ENCODE measurements around the gene SLC22A23.

The SLC22A23 gene

DNA sequence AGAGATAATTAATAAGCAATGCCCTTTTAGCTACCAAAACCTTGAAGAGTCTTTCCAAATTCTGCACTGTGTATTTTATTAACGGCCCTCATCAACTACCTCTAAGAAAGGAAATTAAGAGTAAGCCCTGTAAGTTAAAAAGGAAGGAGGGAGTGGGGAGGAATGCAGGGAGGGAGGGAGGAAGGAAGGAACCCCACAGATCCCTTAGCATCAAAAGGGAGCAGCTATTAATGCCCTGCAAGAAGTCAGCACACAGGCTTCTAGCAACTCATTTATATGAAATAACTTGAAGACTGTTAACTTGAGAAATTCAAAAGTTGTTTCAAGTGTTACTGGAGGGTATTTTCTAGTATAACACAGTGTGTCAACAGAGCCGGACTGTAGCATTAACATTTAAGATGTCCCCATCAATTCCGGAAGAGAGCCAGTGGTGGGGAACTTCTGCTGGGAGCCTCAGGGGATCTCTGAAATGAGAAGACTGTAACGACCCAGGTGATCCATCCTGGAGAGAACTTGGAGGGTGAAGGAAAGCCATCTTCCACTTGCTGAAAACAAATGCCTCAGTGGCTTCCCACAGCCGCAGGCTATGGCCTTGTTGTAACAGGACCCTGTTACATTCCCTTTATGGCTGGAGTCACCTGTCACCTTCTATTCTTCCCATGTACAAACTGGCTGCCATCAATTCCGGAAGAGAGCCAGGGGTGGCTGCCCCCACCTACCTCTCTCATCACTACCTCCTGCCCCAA is 33.2 kb downstream of the SLC22A23 start:
- in situ Hi-C loops (cut with MboI; ENCODE audit: low sequenced_read_pairs) = no loop called here

GRCh38 chr6:3422435-3423070 is 34.3 kb downstream of the SLC22A23 start:
- in situ Hi-C loops (cut with MboI; ENCODE audit: low sequenced_read_pairs) = no loop called here

DNA sequence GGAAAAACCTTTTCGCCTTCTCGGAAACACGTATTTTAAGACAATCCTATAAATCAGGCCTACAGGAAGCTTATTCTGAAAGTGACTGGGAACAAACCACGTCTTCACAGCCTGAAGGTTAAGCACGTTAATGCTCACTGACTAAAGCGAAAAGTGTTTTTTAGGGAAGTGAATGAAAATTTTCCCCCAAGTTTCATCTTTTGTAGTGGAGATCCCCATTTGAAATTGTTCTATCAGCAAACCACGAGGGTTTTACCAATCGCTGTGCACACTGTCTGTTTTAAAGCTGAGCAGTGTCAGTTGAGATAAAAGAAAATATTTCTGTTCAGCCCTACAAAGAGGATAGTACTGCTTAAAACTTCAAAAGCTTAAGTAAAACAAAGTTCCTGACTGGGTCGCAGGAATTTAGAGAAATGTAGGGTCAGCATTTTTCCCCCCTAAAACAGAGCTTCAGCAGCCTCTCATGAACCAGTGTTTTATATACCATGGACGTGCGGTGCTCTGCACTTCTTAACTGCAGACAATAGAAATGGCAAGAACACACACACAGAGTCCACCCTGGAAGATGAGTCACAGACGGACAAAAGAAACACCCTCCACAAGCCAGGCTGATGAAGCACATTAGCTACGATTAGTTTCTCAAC is 34.9 kb downstream of the SLC22A23 start:
- in situ Hi-C loops (cut with MboI; ENCODE audit: low sequenced_read_pairs) = no loop called here

GRCh38 chr6:3421143-3421542 is 35.7 kb downstream of the SLC22A23 start:
- in situ Hi-C loops (cut with MboI; ENCODE audit: low sequenced_read_pairs) = no loop called here

GRCh38 chr6:3419624-3420272 is 37.1 kb downstream of the SLC22A23 start:
- in situ Hi-C loops (cut with MboI; ENCODE audit: low sequenced_read_pairs) = no loop called here

DNA sequence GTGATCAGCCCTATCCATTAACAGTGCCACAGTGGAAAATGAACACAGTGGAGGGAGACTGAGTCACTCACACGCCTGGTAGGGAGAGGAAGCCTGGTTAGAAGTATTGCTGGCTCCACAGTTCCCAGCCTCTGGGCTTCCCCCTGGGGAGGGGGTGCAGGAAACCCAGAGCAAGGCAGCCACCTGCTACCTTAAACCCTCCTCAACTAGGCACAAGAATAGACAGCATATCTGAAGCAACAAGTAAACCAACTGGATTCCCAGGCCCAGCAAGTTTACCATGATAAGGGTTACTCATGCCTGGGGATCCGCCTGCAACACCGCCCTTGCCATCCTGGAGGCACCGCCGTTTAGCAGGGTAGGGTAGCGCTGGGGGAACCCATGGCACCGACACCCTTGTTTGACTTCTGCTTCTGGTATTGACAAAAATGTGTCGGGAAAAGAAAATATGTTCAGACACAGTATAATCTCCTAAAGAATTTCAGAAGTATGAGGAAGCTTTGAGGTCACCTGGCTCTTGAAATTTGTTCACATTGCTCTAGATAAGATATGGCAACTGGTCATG is 38.3 kb downstream of the SLC22A23 start:
- in situ Hi-C loops (cut with MboI; ENCODE audit: low sequenced_read_pairs) = no loop called here

DNA sequence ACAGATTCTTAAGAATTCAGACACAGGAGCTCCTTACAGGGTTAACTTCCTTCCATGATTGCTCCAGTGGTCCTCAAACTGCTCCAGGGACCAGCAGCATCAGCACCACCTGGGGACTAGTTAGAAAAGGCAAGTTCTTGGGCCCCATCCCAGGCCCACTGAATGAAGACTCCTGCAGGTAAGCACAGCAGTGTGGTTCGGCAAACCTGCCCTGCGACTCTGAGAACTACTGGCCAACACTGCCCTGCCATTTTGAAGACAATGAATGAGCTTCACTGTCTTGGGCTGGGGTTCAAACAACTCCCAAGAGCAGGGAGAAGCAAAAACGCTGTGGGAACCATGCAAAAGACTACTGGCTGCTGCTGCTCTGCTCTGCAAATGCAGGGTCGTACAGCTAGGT is 39.4 kb downstream of the SLC22A23 start:
- in situ Hi-C loops (cut with MboI; ENCODE audit: low sequenced_read_pairs) = no loop called here

- in situ Hi-C loops (cut with MboI; ENCODE audit: low sequenced_read_pairs) = no loop called here
Measured at GRCh38 chr6:3415490-3415889, 41.4 kb downstream of the SLC22A23 start.

DNA sequence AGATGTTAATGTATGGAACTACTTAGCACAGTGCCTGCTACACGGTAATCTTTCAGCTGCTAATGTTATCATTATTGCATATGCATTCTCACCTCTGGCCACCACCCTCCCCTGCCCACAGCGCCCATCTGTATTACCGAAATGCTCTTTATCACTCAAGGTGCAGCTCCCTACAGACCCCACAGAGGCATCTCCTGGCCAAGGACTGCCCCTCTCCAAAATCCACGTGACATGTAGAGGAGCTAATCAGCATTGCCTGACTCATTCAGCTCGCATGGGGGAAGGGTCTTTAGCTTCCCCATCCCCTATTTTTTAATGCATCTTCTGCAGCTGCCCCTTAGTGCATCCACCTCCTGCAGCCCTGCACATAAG is 41.8 kb downstream of the SLC22A23 start:
- in situ Hi-C loops (cut with MboI; ENCODE audit: low sequenced_read_pairs) = no loop called here

GRCh38 chr6:3414327-3415081 is 42.3 kb downstream of the SLC22A23 start:
- in situ Hi-C loops (cut with MboI; ENCODE audit: low sequenced_read_pairs) = no loop called here

DNA sequence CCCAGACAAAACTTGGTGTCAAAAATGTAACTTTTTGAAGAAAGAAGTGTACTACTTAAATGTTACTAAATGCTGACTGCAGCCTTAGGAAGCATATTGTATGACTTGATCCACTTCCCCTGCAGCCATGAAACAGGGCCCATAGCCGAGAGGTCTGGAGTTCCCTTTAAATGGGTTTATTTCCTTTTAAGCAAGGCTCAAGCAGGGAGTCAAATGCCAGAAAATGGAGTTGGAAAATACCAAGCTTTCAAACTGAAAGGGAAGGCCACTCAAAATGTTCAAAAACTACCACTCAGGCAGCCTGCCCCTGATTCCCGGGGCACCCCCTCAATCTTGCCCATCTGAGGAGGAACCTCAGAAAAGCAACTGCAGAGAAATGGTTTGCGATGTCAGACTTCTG is 43.3 kb downstream of the SLC22A23 start:
- in situ Hi-C loops (cut with MboI; ENCODE audit: low sequenced_read_pairs) = no loop called here

DNA sequence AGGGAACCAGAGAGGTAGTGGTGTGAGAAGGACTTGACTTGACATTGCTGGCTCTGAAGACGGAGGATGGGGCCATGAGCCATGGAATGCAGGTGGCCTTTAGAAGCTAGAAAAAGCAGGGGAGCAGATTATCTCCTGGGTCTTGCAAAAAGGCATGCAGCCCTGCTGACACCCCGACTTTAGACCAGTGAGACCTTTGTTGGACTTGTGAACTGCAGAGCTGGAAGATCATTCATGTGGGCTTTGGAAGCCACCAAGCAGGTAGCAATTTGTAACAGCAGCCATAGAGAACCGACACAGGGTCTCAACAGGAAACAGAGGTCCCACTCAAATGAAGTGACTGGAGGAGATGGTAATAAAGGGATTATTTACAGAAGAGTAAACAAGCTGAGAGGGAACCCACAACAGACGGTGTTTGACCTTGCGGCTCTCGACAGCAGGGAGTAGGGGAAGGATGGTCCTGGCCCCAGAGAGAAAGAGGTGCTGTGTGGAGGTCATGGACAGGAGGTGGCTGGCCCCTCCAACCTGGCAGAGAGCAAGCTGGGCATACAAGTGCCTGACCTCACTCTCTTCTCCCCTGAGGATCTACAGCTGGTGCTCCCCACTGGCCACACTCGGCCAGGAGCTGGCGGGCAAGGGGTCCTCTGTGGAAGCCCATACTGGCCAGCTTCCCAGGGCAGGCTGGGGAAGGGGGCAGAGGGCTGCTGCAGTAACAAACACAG is 43.9 kb downstream of the SLC22A23 start:
- in situ Hi-C loops (cut with MboI; ENCODE audit: low sequenced_read_pairs) = no loop called here

DNA sequence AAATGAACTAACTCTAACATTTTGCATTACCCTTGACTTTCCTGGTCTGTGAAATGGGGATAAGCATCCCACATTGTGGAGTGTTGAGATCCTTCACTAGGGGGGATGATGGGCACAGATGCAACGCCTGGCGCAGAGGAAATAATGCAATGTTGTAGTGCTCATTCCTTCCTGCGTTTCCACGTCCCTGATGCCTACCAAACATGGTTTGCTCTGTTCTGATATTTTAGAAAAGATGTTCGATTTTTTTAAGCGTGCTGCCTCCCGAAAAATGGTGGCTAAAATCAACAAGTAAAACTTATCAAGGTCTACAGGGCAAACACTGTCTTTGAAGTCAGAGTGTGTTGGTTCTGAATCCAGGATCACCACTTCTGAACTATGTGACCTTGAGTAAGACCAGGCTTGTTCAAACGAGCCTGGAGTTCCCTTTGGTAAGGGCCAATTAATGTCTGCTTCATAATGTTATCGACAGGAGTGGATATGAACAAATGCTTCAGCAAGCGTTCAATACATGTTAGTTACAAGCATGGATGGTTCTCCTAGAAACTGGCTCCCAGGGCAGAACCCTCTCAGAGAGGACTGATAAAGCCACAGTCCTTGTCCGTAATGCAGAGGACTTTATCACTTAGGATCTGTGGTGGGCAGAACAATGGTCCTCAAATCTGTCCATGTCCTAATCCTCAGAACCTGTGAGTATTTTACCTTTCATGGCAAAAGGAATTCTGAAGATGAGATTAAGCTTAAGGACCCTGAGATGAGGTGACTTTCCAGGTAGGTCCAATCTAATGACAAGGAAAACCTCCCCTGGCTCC is 44.7 kb downstream of the SLC22A23 start:
- in situ Hi-C loops (cut with MboI; ENCODE audit: low sequenced_read_pairs) = no loop called here

- in situ Hi-C loops (cut with MboI; ENCODE audit: low sequenced_read_pairs) = no loop called here
Measured at GRCh38 chr6:3410385-3411360, 46.2 kb downstream of the SLC22A23 start.

- in situ Hi-C loops (cut with MboI; ENCODE audit: low sequenced_read_pairs) = no loop called here
Measured at GRCh38 chr6:3409699-3410384, 47.0 kb downstream of the SLC22A23 start.

- in situ Hi-C loops (cut with MboI; ENCODE audit: low sequenced_read_pairs) = no loop called here
Measured at GRCh38 chr6:3408665-3409064, 48.2 kb downstream of the SLC22A23 start.

GRCh38 chr6:3407840-3408239 is 49.0 kb downstream of the SLC22A23 start:
- in situ Hi-C loops (cut with MboI; ENCODE audit: low sequenced_read_pairs) = no loop called here
